Endothelial cell of umbilical vein (primary cell): ENCODE results near the gene TRMT2A. TPM values are rescaled to one million over a fixed set of nuclear protein-coding genes. Genes with fewer than 3 reads are reported as not detected.

Experiments used
- BruUV-seq: library from RNA; stranded (reverse); fragments of 400-500 nt; replicated peaks from 2 replicates; lab custom pipeline; 2021; lab: Mats Ljungman, UMichigan
- CTCF ChIA-PET: fragments of 300-600, 350-600 bp; sonication (Branson Sonifier 250); formaldehyde crosslinking; loops from one replicate; lab custom pipeline; 2021; ENCODE audit warnings: antibody characterized with exemption, inconsistent platforms; lab: Charles Lee
- POLR2A ChIA-PET: fragments of 300-600, 350-600 bp; sonication (Branson Sonifier 250); formaldehyde crosslinking; loops from one replicate; lab custom pipeline; 2021; ENCODE audit warnings: antibody characterized with exemption, inconsistent platforms; lab: Charles Lee
- DNase-seq: peaks from one replicate; pipeline ENCODE4 v3.0.0-alpha.2; 2011; ENCODE audit warnings: low read depth, low spot score
- FAIRE-seq: peaks from 2 replicates; lab custom pipeline; 2011; peaks lifted over from hg19 to GRCh38; lab: Jason Lieb, UNC
- H2AFZ ChIP-seq: 2 replicates; pipeline ENCODE4 v1.6.0; 2012; ENCODE audit warnings: low read depth, low read length, control low read depth, inconsistent platforms
- H3K27ac ChIP-seq: 2 replicates; pipeline ENCODE4 v1.5.1; 2011; ENCODE audit warnings: low read depth, mild to moderate bottlenecking, control low read depth, low read length, moderate library complexity; ENCODE audit not compliant: insufficient read depth
- H3K27me3 ChIP-seq, 2 experiments: 2 replicates each; pipeline versions ENCODE4 v1.6.0 to v1.6.1; 2011; ENCODE audit warnings: low read length in 2 of 2, mixed read lengths in 1 of 2; ENCODE audit not compliant: control insufficient read depth in 2 of 2, insufficient read depth in 2 of 2
- H3K36me3 ChIP-seq, 2 experiments: 2 replicates in 1 of 2; 3 replicates in 1 of 2; pipeline ENCODE4 v1.5.1; 2011; ENCODE audit warnings: low read length in 2 of 2, mild to moderate bottlenecking in 1 of 2, moderate library complexity in 1 of 2; ENCODE audit not compliant: control insufficient read depth in 2 of 2, insufficient read depth in 2 of 2; ENCODE audit errors: extremely low read depth in 1 of 2
- H3K4me1 ChIP-seq: 3 replicates; pipeline ENCODE4 v1.5.1; 2011; ENCODE audit warnings: mild to moderate bottlenecking, low read length; ENCODE audit not compliant: control insufficient read depth, insufficient read depth; ENCODE audit errors: extremely low read depth
- H3K4me2 ChIP-seq: 2 replicates; pipeline ENCODE4 v1.6.1; 2011; ENCODE audit warnings: low read length, control low read depth, mixed read lengths; ENCODE audit not compliant: insufficient read depth
- H3K4me3 ChIP-seq, 3 experiments: fragments of 200-600 bp in 1 of 3; sonication (generic), shearing (Covaris generic) in 1 of 3; replicated peaks in 1 of 3; 2 replicates each; pipeline ENCODE4 v1.5.1; 2011 to 2016; ENCODE audit warnings: control low read depth in 3 of 3, low read length in 3 of 3, mild to moderate bottlenecking in 2 of 3, inconsistent platforms in 1 of 3, low read depth in 1 of 3, moderate library complexity in 1 of 3; ENCODE audit not compliant: insufficient read depth in 1 of 3
- H3K79me2 ChIP-seq: 2 replicates; pipeline ENCODE4 v1.6.0; 2012; ENCODE audit warnings: low read length, inconsistent platforms; ENCODE audit not compliant: control insufficient read depth, insufficient read depth
- H3K9ac ChIP-seq: replicated peaks from 2 replicates; pipeline ENCODE3; 2011; ENCODE audit warnings: low read length, control low read depth; ENCODE audit not compliant: insufficient read depth; ENCODE audit errors: extremely low read depth
- H3K9me1 ChIP-seq: replicated peaks from 3 replicates; pipeline ENCODE4 v1.6.0; 2011; ENCODE audit warnings: mild to moderate bottlenecking, low read length; ENCODE audit not compliant: control insufficient read depth, insufficient read depth; ENCODE audit errors: extremely low read depth
- H3K9me3 ChIP-seq: replicated peaks from 2 replicates; pipeline ENCODE4 v1.5.1; 2012; ENCODE audit warnings: low read length, inconsistent platforms; ENCODE audit not compliant: control insufficient read depth, insufficient read depth
- H4K20me1 ChIP-seq: replicated peaks from 2 replicates; pipeline ENCODE3; 2011; ENCODE audit warnings: mild to moderate bottlenecking, low read length; ENCODE audit not compliant: control insufficient read depth, insufficient read depth; ENCODE audit errors: extremely low read depth
- CTCF ChIP-seq, 2 donors: IDR thresholded peaks; 1 replicate in 1 of 2; 2 replicates in 1 of 2; pipeline ENCODE4 v1.5.1; 2011; ENCODE audit warnings: low read length in 2 of 2, mild to moderate bottlenecking in 2 of 2, moderate library complexity in 2 of 2, control low read depth in 1 of 2, inconsistent platforms in 1 of 2, low read depth in 1 of 2; ENCODE audit not compliant: insufficient read depth in 1 of 2; ENCODE audit errors: extremely low read depth in 1 of 2
- EZH2 ChIP-seq: IDR thresholded peaks from 2 replicates; pipeline ENCODE4 v1.6.1; 2012; ENCODE audit warnings: borderline replicate concordance, low read depth, mild to moderate bottlenecking, moderate library complexity, low read length, inconsistent platforms; ENCODE audit not compliant: severe bottlenecking
- FOS ChIP-seq: IDR thresholded peaks from 2 replicates; pipeline ENCODE4 v1.6.1; 2011; ENCODE audit warnings: mild to moderate bottlenecking, low read length, moderate library complexity, borderline replicate concordance; ENCODE audit not compliant: insufficient read depth
- GATA2 ChIP-seq: IDR thresholded peaks from 2 replicates; pipeline ENCODE4 v1.7.0; 2011; ENCODE audit warnings: low read depth, mild to moderate bottlenecking, moderate library complexity, mixed read lengths, low read length; ENCODE audit not compliant: insufficient read length, insufficient read depth
- MAX ChIP-seq: IDR thresholded peaks from 2 replicates; pipeline ENCODE4 v1.6.1; 2011; ENCODE audit not compliant: insufficient read depth, insufficient read length
- MYC ChIP-seq: IDR thresholded peaks from one replicate; pipeline ENCODE4 v1.6.1; 2011; ENCODE audit warnings: mild to moderate bottlenecking, low read depth, low read length
- POLR2A ChIP-seq: IDR thresholded peaks from 2 replicates; pipeline ENCODE4 v1.6.1; 2012; ENCODE audit warnings: low read depth, mild to moderate bottlenecking, control low read depth, low read length
- POLR2AphosphoS5 ChIP-seq: IDR thresholded peaks from 2 replicates; pipeline ENCODE4 v1.6.1; 2012; ENCODE audit warnings: low read depth, mild to moderate bottlenecking, control low read depth, low read length, moderate library complexity; ENCODE audit not compliant: insufficient read depth
- dilution Hi-C: fragments of 300-500 bp; cut with MboI; formaldehyde crosslinking; loops from one replicate; pipeline ENCODE4 v1.15.0; 2019; ENCODE audit warnings: low sequenced_read_pairs; ENCODE audit not compliant: extremely low pct_ligation_motif_present
- intact Hi-C: fragments of 100-400 bp; cut with micrococcal nuclease; formaldehyde crosslinking; loops from one replicate; pipeline ENCODE4 v1.10.0; 2022
- polyA plus RNA-seq, 4 experiments: library from polyadenylated mRNA; depleted of rRNA in 3 of 4; stranded (reverse) in 3 of 4; unstranded in 1 of 4; fragments of >200 nt; gene quantifications; 2 replicates each; pipeline versions ENCODE4 v1.2.1 to v1.2.3, GENCODE V29; 2011 to 2012; ENCODE audit warnings: missing spikeins in 1 of 4
- total RNA-seq: library from RNA; stranded (reverse); gene quantifications from 2 replicates; pipeline ENCODE4 v1.2.3, GENCODE V29; 2021

Gene TRMT2A
- total and polyA plus RNA-seq, 2 donors (not counting 3 experiments of a cell fraction or from before 2014, with no cell fraction given) = 51.2 to 61.9 TPM

GRCh38 chr22:20096574-20097420 lies 20.2 kb downstream of the TRMT2A start:
- no peak for TF ChIP-seq POLR2A
- FAIRE-seq = no peak
- no peaks in the 10 kb centered on the region for H3K9me1 ChIP-seq
- H3K27me3 ChIP-seq = no peaks in the 10 kb centered on the region
- H3K9me3 ChIP-seq = no peaks in the 10 kb centered on the region
- BruUV-seq = no TSS peak
- H3K4me1 ChIP-seq = no peaks in the 10 kb centered on the region
- H3K36me3 ChIP-seq = peaks cover 55 to 61% of the 10 kb centered on the region in 2 experiments
- peaks cover 49% of the 10 kb centered on the region for H3K79me2 ChIP-seq
- H2AFZ ChIP-seq = no peak overlapping the region
- ChIA-PET POLR2A (no interaction called here), CTCF (no interaction called here)
- H3K9ac ChIP-seq = no peak overlapping the region
- DNase-seq = no peak
- dilution Hi-C loops (no loop called here), intact Hi-C loops (no loop called here)
- H3K4me3 ChIP-seq = no peak overlapping the region
- no peak overlapping the region for H3K4me2 ChIP-seq
- no peak overlapping the region for H3K27ac ChIP-seq
- H4K20me1 ChIP-seq = no peaks in the 10 kb centered on the region

- CTCF ChIA-PET = no interaction called here
- Histone ChIP-seq H3K9me3 (no peaks in the 10 kb centered on the region), H3K4me2 (no peak overlapping the region), H2AFZ (no peak overlapping the region), H3K4me3 (no peak overlapping the region), H3K79me2 (peaks cover 43% of the 10 kb centered on the region), H3K4me1 (no peaks in the 10 kb centered on the region), H3K36me3 (peaks cover 59 to 62% of the 10 kb centered on the region in 2 experiments), H3K9me1 (no peaks in the 10 kb centered on the region), H4K20me1 (no peaks in the 10 kb centered on the region), H3K27me3 (no peaks in the 10 kb centered on the region), H3K27ac (no peak overlapping the region), H3K9ac (no peak overlapping the region)
- dilution Hi-C loops (no loop called here), intact Hi-C loops (no loop called here)
- BruUV-seq = no TSS peak
- POLR2A ChIA-PET = no interaction called here
- TF ChIP-seq GATA2 (no peak), FOS (no peak), POLR2AphosphoS5 (no peak), MYC (no peak), EZH2 (no peak), CTCF (IDR thresholded peaks at IDR 0.05; ENCODE audit: extremely low read depth in 1 of 2, insufficient read depth in 1 of 2, low read depth in 1 of 2, low read length in 2 of 2) (no peak), MAX (no peak)
- FAIRE-seq = no peak
- DNase-seq = no peak
Measured at GRCh38 chr22:20095521-20095920, 21.5 kb downstream of the TRMT2A start.
